Measurements from ENCODE around the gene MAMDC2. TPM values are rescaled to one million over a fixed set of nuclear protein-coding genes. Genes with fewer than 3 reads are reported as not detected.

Gene MAMDC2
- total RNA-seq, 1 experiment from 2014 or later, result 2.7 TPM

DNA sequence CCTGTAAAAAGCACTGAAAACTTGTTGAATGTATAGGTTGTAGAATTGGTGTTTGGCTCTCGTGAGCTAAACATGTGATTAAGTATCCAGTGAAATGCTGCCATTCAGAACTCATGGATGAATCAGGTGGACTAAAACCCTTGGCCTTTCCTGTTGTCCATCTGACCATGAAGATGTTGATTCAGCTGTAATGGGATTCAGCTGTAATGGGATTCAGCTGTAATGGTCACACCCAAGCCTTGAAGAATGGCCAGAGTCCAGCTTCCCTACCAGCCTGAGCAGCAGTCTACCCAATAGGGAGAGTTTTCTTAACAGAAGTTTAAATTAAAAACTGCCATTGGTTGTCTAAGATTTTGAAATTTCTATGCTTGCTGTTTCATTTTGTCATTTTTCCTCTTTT lies 18.1 kb downstream of the MAMDC2 start:
- Histone ChIP-seq H3K27me3 (ENCODE audit: insufficient read depth, low read depth) (no peaks in the 10 kb centered on the region), H3K9me2 (ENCODE audit: insufficient read depth) (no peaks in the 10 kb centered on the region; the same call in 1 of the 2 replicates), H4K20me1 (ENCODE audit: insufficient read depth) (no peaks in the 10 kb centered on the region), H3F3A (ENCODE audit: insufficient read depth, low read depth) (no peaks in the 10 kb centered on the region), H3K79me2 (ENCODE audit: low read depth) (no peaks in the 10 kb centered on the region), H3K4me2 (no peak overlapping the region), H3K4me3 (no peak overlapping the region), H3K4me1 (replicated peaks; ENCODE audit: insufficient read depth) (no peaks in the 10 kb centered on the region), H3K9me3 (ENCODE audit: insufficient read depth, low read depth) (no peaks in the 10 kb centered on the region), H3K36me3 (ENCODE audit: low read depth) (no peaks in the 10 kb centered on the region), H3K27ac (no peak overlapping the region), H2AFZ (no peak overlapping the region)
- POLR2A ChIA-PET (ENCODE audit: unreplicated experiment), result interaction anchor here (0.6 kb wide), 1 partner anchor 205 kb away, joined by 3 read pairs; no protein-coding TSS in a partner anchor
- no TSS peak for BruUV-seq (replicated peaks)
- no peak for TF ChIP-seq EZH2 (IDR thresholded peaks at IDR 0.05; ENCODE audit: low read depth)
- TF ChIP-seq, protein P1, sequence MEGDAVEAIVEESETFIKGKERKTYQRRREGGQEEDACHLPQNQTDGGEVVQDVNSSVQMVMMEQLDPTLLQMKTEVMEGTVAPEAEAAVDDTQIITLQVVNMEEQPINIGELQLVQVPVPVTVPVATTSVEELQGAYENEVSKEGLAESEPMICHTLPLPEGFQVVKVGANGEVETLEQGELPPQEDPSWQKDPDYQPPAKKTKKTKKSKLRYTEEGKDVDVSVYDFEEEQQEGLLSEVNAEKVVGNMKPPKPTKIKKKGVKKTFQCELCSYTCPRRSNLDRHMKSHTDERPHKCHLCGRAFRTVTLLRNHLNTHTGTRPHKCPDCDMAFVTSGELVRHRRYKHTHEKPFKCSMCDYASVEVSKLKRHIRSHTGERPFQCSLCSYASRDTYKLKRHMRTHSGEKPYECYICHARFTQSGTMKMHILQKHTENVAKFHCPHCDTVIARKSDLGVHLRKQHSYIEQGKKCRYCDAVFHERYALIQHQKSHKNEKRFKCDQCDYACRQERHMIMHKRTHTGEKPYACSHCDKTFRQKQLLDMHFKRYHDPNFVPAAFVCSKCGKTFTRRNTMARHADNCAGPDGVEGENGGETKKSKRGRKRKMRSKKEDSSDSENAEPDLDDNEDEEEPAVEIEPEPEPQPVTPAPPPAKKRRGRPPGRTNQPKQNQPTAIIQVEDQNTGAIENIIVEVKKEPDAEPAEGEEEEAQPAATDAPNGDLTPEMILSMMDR (conservative IDR thresholded peaks at IDR 0.05), result no peak
- no peak for DNase-seq
- CTCF ChIA-PET, result no interaction called here
- intact Hi-C loops (cut with micrococcal nuclease; ENCODE audit: unreplicated experiment), result no loop called here

DNA sequence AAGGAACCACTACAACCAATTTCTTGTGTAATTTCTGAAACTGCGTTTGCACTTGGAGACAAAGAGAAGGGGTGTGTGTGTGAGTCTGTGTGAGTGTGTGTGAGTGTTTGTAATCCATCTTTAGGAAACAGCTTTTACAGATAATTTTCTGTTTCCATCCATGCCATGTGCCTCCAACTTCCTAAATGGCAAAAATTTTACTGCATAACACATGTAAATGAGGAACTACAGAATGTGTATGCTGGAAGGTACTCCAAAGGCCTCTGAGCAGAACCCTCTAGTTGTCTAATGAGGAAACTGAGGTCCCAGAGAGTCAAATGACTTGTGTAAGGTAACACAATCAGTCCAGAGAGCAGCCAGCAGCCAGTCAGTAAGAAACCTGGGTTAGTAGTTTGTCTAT lies 20.8 kb downstream of the MAMDC2 start:
- no peaks in the 10 kb centered on the region for H3K9me3 ChIP-seq (ENCODE audit: insufficient read depth, low read depth)
- H3K79me2 ChIP-seq (ENCODE audit: low read depth), result no peaks in the 10 kb centered on the region
- TF ChIP-seq EZH2 (IDR thresholded peaks at IDR 0.05; ENCODE audit: low read depth), result no peak
- TF ChIP-seq, protein P1 (conservative IDR thresholded peaks at IDR 0.05), result no peak
- ChIA-PET POLR2A (ENCODE audit: unreplicated experiment) (no interaction called here), CTCF (no interaction called here)
- H3K27ac ChIP-seq, result no peak overlapping the region
- BruUV-seq (replicated peaks), result no TSS peak
- H2AFZ ChIP-seq, result no peak overlapping the region
- intact Hi-C loops (cut with micrococcal nuclease; ENCODE audit: unreplicated experiment), result no loop called here
- H3K4me1 ChIP-seq (replicated peaks; ENCODE audit: insufficient read depth), result no peaks in the 10 kb centered on the region
- H4K20me1 ChIP-seq (ENCODE audit: insufficient read depth), result no peaks in the 10 kb centered on the region
- no peak for DNase-seq
- no peaks in the 10 kb centered on the region for H3K27me3 ChIP-seq (ENCODE audit: insufficient read depth, low read depth)
- H3K4me2 ChIP-seq, result no peak overlapping the region
- no peaks in the 10 kb centered on the region for H3K36me3 ChIP-seq (ENCODE audit: low read depth)
- no peaks in the 10 kb centered on the region for H3F3A ChIP-seq (ENCODE audit: insufficient read depth, low read depth)
- H3K4me3 ChIP-seq, result no peak overlapping the region
- no peaks in the 10 kb centered on the region; the same call in 1 of the 2 replicates for H3K9me2 ChIP-seq (ENCODE audit: insufficient read depth)

DNA sequence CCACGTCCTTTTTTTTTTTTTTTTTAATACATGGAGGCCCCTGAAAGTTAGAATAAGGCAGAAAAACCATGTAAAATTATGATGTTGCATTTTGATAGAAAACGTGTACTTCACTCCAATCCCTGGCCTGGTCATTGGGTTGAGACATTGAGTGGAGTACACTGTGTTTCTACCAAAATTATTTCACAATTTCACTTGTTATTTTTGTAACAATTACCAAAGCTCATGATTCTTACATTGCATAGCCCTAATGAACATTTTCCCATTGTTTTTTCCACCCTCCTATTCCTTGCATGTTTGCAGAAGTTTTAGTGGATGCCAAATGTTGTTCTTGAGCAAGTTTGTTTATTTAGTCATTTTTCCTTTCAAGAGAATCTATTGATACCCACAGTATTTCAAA lies 21.9 kb downstream of the MAMDC2 start:
- Histone ChIP-seq H3F3A (ENCODE audit: insufficient read depth, low read depth) (no peaks in the 10 kb centered on the region), H3K79me2 (ENCODE audit: low read depth) (no peaks in the 10 kb centered on the region), H3K9me2 (ENCODE audit: insufficient read depth) (no peaks in the 10 kb centered on the region; the same call in 1 of the 2 replicates), H2AFZ (no peak overlapping the region), H3K4me1 (replicated peaks; ENCODE audit: insufficient read depth) (no peaks in the 10 kb centered on the region), H3K4me3 (no peak overlapping the region), H3K27ac (no peak overlapping the region), H4K20me1 (ENCODE audit: insufficient read depth) (no peaks in the 10 kb centered on the region), H3K9me3 (ENCODE audit: insufficient read depth, low read depth) (no peaks in the 10 kb centered on the region), H3K27me3 (ENCODE audit: insufficient read depth, low read depth) (no peaks in the 10 kb centered on the region), H3K4me2 (no peak overlapping the region), H3K36me3 (ENCODE audit: low read depth) (no peaks in the 10 kb centered on the region)
- BruUV-seq (replicated peaks), result no TSS peak
- DNase-seq, result no peak
- no peak for TF ChIP-seq EZH2 (IDR thresholded peaks at IDR 0.05; ENCODE audit: low read depth)
- TF ChIP-seq, protein P1 (conservative IDR thresholded peaks at IDR 0.05), result no peak
- CTCF ChIA-PET, result no interaction called here
- POLR2A ChIA-PET (ENCODE audit: unreplicated experiment), result no interaction called here
- intact Hi-C loops (cut with micrococcal nuclease; ENCODE audit: unreplicated experiment), result no loop called here

Data from PC-9 (cell line).